Measurements from ENCODE around the gene MYDGF. TPM values are rescaled to one million over a fixed set of nuclear protein-coding genes. Genes with fewer than 3 reads are reported as not detected.
"Not testable (repeated sequence)": the region's sequence is repeated elsewhere in the genome, so short reads cannot be mapped to it uniquely, and the experiment has no call there.

Gene MYDGF
- total RNA-seq, 4 donors from 2014 or later, result 22.8 to 59.2 (median 42.8) TPM

DNA sequence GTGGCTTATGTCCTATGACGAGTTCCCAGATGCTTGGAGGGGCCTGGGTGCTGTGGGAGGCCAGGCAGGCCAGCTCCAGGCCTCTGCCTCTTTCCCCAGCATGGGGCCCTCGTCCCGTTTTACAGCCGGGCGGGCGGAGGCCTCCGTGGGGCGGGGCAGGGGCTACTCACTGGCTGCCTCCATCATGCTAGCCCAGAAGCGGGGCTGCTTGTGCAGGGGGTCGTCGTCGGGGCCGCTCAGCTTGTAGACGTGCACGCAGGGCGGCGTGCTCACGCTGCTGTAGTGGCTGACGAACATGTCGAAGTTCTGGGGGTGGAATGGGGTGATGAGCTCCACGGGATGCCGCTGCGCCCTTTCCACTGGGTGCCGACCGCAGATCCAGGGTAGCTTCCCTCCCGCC is 18.4 kb upstream of the MYDGF start:
- H3K27me3 ChIP-seq, result no peaks in the 10 kb centered on the region
- DNase-seq (ENCODE audit: extremely low spot score), result no peak
- intact Hi-C loops (cut with DNase I), result no loop called here
- no peak overlapping the region for H3K4me3 ChIP-seq
- H3K27ac ChIP-seq (replicated peaks in 1 of 4), result no peak overlapping the region
- TF ChIP-seq CTCF (IDR thresholded peaks at IDR 0.05) (no peak), EP300 (IDR thresholded peaks at IDR 0.05) (no peak), POLR2AphosphoS5 (IDR thresholded peaks at IDR 0.05) (no peak), POLR2A (IDR thresholded peaks at IDR 0.05; ENCODE audit: low read depth) (no peak)
- H3K9me3 ChIP-seq, result no peaks in the 10 kb centered on the region
- peaks cover 85 to 99% (median 97%) of the 10 kb centered on the region in 4 donors for H3K36me3 ChIP-seq
- peaks cover 0 to 4% (median 3%) of the 10 kb centered on the region in 4 donors for H3K4me1 ChIP-seq
- 85% methylated on average over 4 of the region's 26 CpGs for WGBS

DNA sequence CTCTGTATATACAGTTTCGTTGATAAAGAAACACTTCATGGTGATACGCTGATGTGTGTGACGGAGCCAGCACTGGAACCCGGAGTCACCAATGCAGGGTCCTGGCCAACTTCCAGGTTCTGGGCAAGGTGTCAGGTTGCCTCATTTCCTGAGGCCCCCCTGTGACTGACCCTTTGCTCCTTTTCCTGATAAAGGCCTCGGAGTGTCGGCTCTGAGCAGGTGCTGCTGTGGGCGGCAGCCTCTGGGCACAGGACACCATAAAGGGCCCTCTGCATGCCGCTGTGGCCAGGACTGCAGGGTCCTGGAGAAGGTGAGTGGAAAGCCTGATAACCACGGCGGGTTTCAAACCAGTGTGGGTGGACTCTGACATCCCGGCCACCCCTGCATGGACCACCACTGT is 17.3 kb upstream of the MYDGF start:
- intact Hi-C loops (cut with DNase I), result no loop called here

GRCh38 chr19:4686700-4687099 is 16.6 kb upstream of the MYDGF start:
- no peak for DNase-seq (ENCODE audit: extremely low spot score)
- WGBS, result 94% methylated on average over 10 of the region's 10 CpGs

More for the DNA sequence above, 17.3 kb upstream of the MYDGF start:
- Histone ChIP-seq H3K36me3 (peaks cover 85 to 99% (median 97%) of the 10 kb centered on the region in 4 donors), H3K27ac (replicated peaks in 1 of 4) (no peak overlapping the region), H3K4me3 (no peak overlapping the region), H3K27me3 (no peaks in the 10 kb centered on the region), H3K9me3 (no peaks in the 10 kb centered on the region), H3K4me1 (peaks cover 0 to 2% (median 0%) of the 10 kb centered on the region in 4 donors)
- 83% methylated on average over 11 of the region's 11 CpGs for WGBS
- TF ChIP-seq EP300 (IDR thresholded peaks at IDR 0.05) (no peak), POLR2A (IDR thresholded peaks at IDR 0.05; ENCODE audit: low read depth) (no peak)
- DNase-seq (ENCODE audit: extremely low spot score), result no peak

DNA sequence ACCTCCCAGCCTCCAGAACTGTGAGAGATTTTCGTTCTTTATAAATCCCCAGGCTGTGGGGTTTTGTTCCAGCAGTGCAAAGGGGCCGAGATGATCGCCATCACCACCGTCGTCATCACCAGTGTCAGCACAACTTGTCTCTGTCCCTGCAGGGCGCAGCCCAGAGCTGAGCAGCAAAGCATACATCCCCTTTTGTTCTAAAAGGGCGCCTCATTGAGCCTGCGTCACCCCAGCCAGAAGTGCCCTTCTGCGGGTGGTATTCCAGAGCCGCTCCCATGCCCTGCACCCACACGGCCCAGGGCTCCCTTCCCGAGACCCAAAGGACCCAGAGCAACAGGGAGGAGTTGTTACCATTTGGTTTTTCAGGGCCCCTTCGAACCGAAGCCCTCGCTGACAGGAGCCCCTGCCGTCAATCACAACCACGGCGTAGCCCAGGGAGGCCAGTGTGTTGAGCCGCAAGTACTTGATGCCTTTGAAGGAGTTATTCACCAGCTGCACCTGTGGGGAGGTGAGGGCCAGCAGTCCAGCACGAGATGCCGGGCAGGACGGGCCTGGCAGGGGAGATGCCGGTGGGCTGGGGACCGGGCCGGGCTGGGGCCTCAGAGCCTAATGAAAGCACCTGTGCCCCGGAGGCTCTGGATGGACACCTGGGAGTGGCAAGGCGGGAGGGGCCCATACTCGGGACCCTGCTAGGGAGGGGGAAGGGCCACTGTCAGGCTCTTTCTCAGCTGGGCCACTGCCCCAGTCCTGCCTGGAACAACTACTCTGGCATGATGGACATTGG is 14.4 kb upstream of the MYDGF start:
- H3K4me1 ChIP-seq, result peaks cover 0 to 2% (median 1%) of the 10 kb centered on the region in 4 donors
- H3K27ac ChIP-seq (replicated peaks in 1 of 4), result no peak overlapping the region
- intact Hi-C loops (cut with DNase I), result no loop called here
- no peaks in the 10 kb centered on the region for H3K9me3 ChIP-seq
- 89% methylated on average over 15 of the region's 28 CpGs for WGBS
- H3K27me3 ChIP-seq, result no peaks in the 10 kb centered on the region
- no peak overlapping the region for H3K4me3 ChIP-seq
- TF ChIP-seq EP300 (IDR thresholded peaks at IDR 0.05) (no peak), POLR2A (IDR thresholded peaks at IDR 0.05; ENCODE audit: low read depth) (no peak), CTCF (IDR thresholded peaks at IDR 0.05) (no peak), POLR2AphosphoS5 (IDR thresholded peaks at IDR 0.05) (no peak)
- peaks cover 93 to 100% (median 97%) of the 10 kb centered on the region in 4 donors for H3K36me3 ChIP-seq
- DNase-seq (ENCODE audit: extremely low spot score), result no peak

More at GRCh38 chr19:4686700-4687099, 16.6 kb upstream of the MYDGF start:
- Histone ChIP-seq H3K4me3 (no peak overlapping the region), H3K36me3 (peaks cover 88 to 99% (median 97%) of the 10 kb centered on the region in 4 donors), H3K27me3 (no peaks in the 10 kb centered on the region), H3K27ac (replicated peaks in 1 of 4) (no peak overlapping the region), H3K9me3 (no peaks in the 10 kb centered on the region), H3K4me1 (peaks cover 0 to 2% (median 0%) of the 10 kb centered on the region in 4 donors)
- intact Hi-C loops (cut with DNase I), result no loop called here
- TF ChIP-seq POLR2A (IDR thresholded peaks at IDR 0.05; ENCODE audit: low read depth) (no peak), POLR2AphosphoS5 (IDR thresholded peaks at IDR 0.05) (no peak), EP300 (IDR thresholded peaks at IDR 0.05) (no peak), CTCF (IDR thresholded peaks at IDR 0.05) (no peak)

GRCh38 chr19:4682417-4683200 is 12.5 kb upstream of the MYDGF start:
- Histone ChIP-seq H3K27me3 (no peaks in the 10 kb centered on the region), H3K4me1 (peaks cover 0 to 8% (median 1%) of the 10 kb centered on the region in 4 donors), H3K4me3 (no peak overlapping the region), H3K36me3 (peaks cover 82 to 100% (median 97%) of the 10 kb centered on the region in 4 donors), H3K9me3 (no peaks in the 10 kb centered on the region), H3K27ac (replicated peaks in 1 of 4) (no peak overlapping the region)
- WGBS, result 98% methylated on average over 11 of the region's 45 CpGs
- TF ChIP-seq CTCF (IDR thresholded peaks at IDR 0.05) (no peak), POLR2AphosphoS5 (IDR thresholded peaks at IDR 0.05) (no peak), EP300 (IDR thresholded peaks at IDR 0.05) (no peak), POLR2A (IDR thresholded peaks at IDR 0.05; ENCODE audit: low read depth) (no peak)
- no peak for DNase-seq (ENCODE audit: extremely low spot score)
- intact Hi-C loops (cut with DNase I), result no loop called here

- H3K27me3 ChIP-seq; H3K4me1 ChIP-seq; H3K9me3 ChIP-seq; H3K4me3 ChIP-seq; intact Hi-C loops (cut with DNase I); DNase-seq (ENCODE audit: extremely low spot score); H3K27ac ChIP-seq (replicated peaks in 1 of 4): not testable (repeated sequence)
- H3K36me3 ChIP-seq, result peaks cover 64 to 100% (median 92%) of the 10 kb centered on the region in 4 donors
- 97% methylated on average over 7 of the region's 7 CpGs for WGBS
Measured at GRCh38 chr19:4680021-4680420, 9.9 kb upstream of the MYDGF start.

Data from esophagus muscularis mucosa (tissue), 4 donors.